Measurements from ENCODE around the gene COL19A1.

The COL19A1 gene

DNA sequence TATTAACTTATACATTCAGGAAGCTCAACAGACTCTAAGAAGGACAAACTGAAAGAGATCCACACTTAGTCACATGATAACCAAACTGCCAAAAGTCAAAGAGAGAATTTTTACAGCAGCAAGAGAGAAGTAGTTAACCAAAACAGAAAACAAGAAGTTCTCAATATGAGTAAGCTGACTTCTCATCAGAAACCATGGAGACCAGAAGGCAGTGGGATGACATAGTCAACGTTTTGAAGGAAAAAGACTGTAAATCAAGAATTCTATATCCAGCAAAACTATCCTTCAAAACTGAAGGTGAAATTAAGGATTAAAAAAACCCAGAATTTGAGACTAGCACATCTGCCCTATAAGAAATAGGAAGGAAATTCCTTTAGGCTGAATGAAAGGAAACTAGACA, 60.4 kb downstream of the COL19A1 start:
- no peaks in the 10 kb centered on the region for H3K27me3 ChIP-seq
- H3K4me3 ChIP-seq, result no peak overlapping the region
- no peaks in the 10 kb centered on the region for H4K20me1 ChIP-seq
- H3K27ac ChIP-seq, result no peak overlapping the region
- H3K36me3 ChIP-seq, result no peaks in the 10 kb centered on the region
- H3K4me2 ChIP-seq, result no peak overlapping the region
- no peak overlapping the region for H3K9ac ChIP-seq
- no peak for TF ChIP-seq Cebpa-rat (IDR thresholded peaks at IDR 0.05)
- no peaks in the 10 kb centered on the region for H3K4me1 ChIP-seq
- H3K9me3 ChIP-seq, result peaks cover 7% of the 10 kb centered on the region

DNA sequence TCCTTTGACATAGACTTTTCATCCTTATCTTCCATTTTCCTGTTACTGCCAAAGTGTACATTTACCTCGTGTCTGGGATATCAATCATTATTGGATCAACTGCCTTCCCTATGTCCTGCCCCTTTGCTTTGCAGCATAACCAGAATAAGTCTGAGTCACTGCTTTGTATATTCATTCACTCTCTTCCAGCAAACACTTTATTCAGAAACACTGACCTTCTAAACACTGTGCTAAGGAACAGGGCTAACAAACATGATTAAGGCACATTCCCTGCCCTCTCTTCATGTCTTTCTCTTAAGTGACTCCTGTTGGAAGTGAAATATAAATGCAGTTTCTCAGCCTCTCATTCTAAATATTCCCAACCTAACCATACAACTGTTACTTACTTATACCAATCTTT, 66.9 kb downstream of the COL19A1 start:
- no peak overlapping the region for H3K27ac ChIP-seq
- H3K4me1 ChIP-seq, result no peaks in the 10 kb centered on the region
- H4K20me1 ChIP-seq, result no peaks in the 10 kb centered on the region
- no peak for TF ChIP-seq Cebpa-rat (IDR thresholded peaks at IDR 0.05)
- H3K4me3 ChIP-seq, result no peak overlapping the region
- H3K27me3 ChIP-seq, result no peaks in the 10 kb centered on the region
- no peaks in the 10 kb centered on the region for H3K9me3 ChIP-seq
- no peak overlapping the region for H3K9ac ChIP-seq
- no peak overlapping the region for H3K4me2 ChIP-seq
- no peaks in the 10 kb centered on the region for H3K36me3 ChIP-seq

GRCh38 chr6:69935079-69935478, 68.7 kb downstream of the COL19A1 start:
- Histone ChIP-seq H3K27me3 (no peaks in the 10 kb centered on the region), H3K27ac (no peak overlapping the region), H3K36me3 (no peaks in the 10 kb centered on the region), H3K4me2 (no peak overlapping the region), H3K4me3 (no peak overlapping the region), H3K9ac (no peak overlapping the region), H4K20me1 (no peaks in the 10 kb centered on the region), H3K9me3 (no peaks in the 10 kb centered on the region), H3K4me1 (no peaks in the 10 kb centered on the region)
- no peak for TF ChIP-seq Cebpa-rat (IDR thresholded peaks at IDR 0.05)

DNA sequence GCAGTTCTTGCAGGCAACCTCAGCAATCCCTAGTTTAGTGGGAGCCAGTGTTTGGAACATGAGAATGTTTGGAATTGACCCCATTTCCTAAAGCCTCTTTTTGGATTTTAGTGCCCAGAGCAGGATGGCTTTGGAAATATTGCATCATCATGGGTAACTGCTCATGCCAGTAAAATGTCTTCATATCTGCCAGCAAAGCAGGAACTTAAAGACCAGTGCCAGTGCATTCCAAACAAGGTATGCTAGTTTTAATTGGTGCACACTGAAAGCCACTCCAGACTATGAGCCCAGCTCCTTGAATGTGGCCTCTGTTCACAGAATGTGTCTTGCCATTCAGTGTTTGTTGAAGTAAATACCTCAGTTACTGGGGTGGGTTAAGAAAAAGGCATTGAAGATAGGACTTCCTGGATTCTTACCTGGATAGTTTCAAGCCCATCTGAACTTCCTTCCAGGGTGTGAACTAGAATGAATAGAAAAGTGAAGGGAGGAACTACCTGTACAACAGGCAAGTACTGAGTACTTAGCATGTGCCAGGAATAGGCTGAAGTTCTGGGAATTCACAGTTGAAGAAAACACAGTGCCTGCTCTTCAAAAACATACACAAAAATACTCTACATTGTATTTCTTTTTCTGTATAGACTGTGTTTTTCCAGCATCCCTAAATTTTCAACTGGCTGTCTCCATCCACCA, 70.5 kb downstream of the COL19A1 start:
- Histone ChIP-seq H3K27me3 (no peaks in the 10 kb centered on the region), H4K20me1 (no peaks in the 10 kb centered on the region), H3K36me3 (no peaks in the 10 kb centered on the region), H3K4me3 (no peak overlapping the region), H3K9ac (no peak overlapping the region), H3K4me1 (no peaks in the 10 kb centered on the region), H3K9me3 (no peaks in the 10 kb centered on the region), H3K4me2 (no peak overlapping the region), H3K27ac (no peak overlapping the region)
- TF ChIP-seq Cebpa-rat (IDR thresholded peaks at IDR 0.05), result 0 out of 2 replicates have a peak, but pooled peaks have one; percentile 29

DNA sequence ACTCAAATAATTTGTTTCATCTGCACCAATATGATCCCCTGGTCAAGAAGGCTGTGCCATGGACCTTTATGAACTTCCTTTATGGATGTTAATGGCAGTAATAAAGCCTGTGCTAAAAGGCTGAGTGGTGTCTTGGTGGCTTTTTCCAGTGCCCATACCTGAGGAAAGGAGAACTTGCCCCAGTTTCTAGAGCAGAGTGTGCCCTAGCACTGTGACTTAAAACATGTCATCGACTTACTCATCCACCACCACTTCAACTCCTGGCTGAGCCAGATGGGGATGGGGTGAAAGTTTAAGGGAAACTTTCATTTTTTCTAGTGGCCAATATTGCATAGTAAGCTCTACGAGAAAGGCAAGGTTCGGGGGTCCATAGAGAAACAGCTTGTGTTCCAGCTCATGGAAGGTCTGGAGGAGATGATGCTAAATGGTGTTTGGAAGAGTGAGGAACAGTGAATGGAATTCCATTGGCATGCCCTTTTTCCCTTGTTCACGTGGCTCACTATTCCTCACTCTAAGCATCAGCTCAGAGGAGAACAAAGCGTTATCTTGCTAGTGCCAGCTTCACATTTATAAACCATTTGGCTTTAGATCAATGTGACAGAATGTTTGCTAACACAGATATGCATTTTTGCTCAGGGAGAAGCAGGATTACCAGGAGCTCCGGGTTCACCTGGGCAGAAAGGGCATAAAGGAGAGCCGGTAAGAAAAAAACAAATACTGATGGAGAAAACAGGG, 71.2 kb downstream of the COL19A1 start:
- Histone ChIP-seq H3K4me2 (no peak overlapping the region), H3K4me3 (no peak overlapping the region), H3K9ac (no peak overlapping the region), H3K4me1 (no peaks in the 10 kb centered on the region), H3K36me3 (no peaks in the 10 kb centered on the region), H3K27me3 (no peaks in the 10 kb centered on the region), H4K20me1 (no peaks in the 10 kb centered on the region), H3K27ac (no peak overlapping the region), H3K9me3 (no peaks in the 10 kb centered on the region)
- no peak for TF ChIP-seq Cebpa-rat (IDR thresholded peaks at IDR 0.05)

GRCh38 chr6:69942485-69942884, 76.1 kb downstream of the COL19A1 start:
- H3K4me2 ChIP-seq, result no peak overlapping the region
- H3K27me3 ChIP-seq, result no peaks in the 10 kb centered on the region
- no peaks in the 10 kb centered on the region for H3K36me3 ChIP-seq
- TF ChIP-seq Cebpa-rat (IDR thresholded peaks at IDR 0.05), result no peak
- H3K4me1 ChIP-seq, result 0 out of 2 replicates have a peak, but pooled peaks cover 4% of the 10 kb centered on the region
- H4K20me1 ChIP-seq, result no peaks in the 10 kb centered on the region
- no peak overlapping the region for H3K4me3 ChIP-seq
- H3K9me3 ChIP-seq, result no peaks in the 10 kb centered on the region
- no peak overlapping the region for H3K27ac ChIP-seq
- no peak overlapping the region for H3K9ac ChIP-seq

DNA sequence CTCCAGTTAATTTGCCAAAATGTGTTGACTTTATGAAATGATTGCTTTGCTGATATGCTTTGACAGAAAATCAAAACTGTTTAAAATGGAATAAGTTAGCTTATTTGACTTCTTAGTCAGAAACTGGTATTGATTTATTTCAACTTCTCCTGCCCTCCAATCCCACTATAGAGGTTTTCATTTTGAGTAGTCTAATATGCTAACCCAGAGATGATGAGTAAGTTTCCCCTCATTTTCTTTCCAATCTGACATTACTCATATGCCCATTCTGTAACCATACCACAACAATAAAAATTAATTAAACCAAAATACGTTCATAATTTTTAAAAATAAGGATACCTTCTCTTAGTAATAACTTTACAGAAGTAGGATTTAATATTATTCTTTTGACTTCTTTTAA, 78.8 kb downstream of the COL19A1 start:
- H3K4me3 ChIP-seq, result no peak overlapping the region
- H3K9me3 ChIP-seq, result no peaks in the 10 kb centered on the region
- H3K36me3 ChIP-seq, result no peaks in the 10 kb centered on the region
- no peak overlapping the region for H3K9ac ChIP-seq
- H3K4me2 ChIP-seq, result no peak overlapping the region
- 0 out of 2 replicates have a peak, but pooled peaks cover 4% of the 10 kb centered on the region for H3K4me1 ChIP-seq
- TF ChIP-seq Cebpa-rat (IDR thresholded peaks at IDR 0.05), result no peak
- H3K27ac ChIP-seq, result no peak overlapping the region
- H4K20me1 ChIP-seq, result no peaks in the 10 kb centered on the region
- H3K27me3 ChIP-seq, result no peaks in the 10 kb centered on the region

DNA sequence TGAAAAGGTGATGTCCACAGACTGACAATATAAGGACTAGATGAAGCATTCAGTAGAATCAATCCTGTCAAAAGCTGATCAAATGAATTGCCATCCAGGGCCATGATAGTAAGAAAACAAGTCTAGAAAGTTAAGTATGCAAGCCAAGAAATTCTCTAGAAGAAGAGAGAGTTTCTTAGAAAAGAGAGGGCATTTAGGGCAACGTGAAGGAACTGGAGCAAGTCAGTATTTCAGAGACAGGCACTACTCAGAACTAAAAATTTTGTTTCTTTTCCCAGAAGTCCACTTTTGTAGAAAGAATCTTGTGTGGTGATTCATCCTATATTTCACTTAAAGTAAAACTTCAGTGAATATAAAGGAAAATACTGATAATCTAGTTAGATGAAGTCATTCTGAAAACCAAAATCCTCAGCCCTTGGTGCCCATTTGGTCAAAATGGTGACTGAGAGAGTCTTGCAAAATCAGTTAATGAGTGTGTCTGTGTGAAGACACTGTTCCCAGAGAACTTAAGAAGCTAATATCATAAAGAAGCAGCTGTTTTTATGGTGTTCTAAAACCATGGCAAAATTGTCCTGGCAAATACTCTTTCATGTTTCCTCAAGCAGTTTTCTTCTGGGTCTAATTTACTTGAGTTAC, 82.2 kb downstream of the COL19A1 start:
- H3K9me3 ChIP-seq, result no peaks in the 10 kb centered on the region
- H4K20me1 ChIP-seq, result no peaks in the 10 kb centered on the region
- H3K4me3 ChIP-seq, result no peak overlapping the region
- H3K4me2 ChIP-seq, result no peak overlapping the region
- 0 out of 2 replicates have a peak, but pooled peaks cover 4% of the 10 kb centered on the region for H3K4me1 ChIP-seq
- no peaks in the 10 kb centered on the region for H3K36me3 ChIP-seq
- no peak overlapping the region for H3K9ac ChIP-seq
- TF ChIP-seq Cebpa-rat (IDR thresholded peaks at IDR 0.05), result no peak
- no peaks in the 10 kb centered on the region for H3K27me3 ChIP-seq
- H3K27ac ChIP-seq, result no peak overlapping the region

DNA sequence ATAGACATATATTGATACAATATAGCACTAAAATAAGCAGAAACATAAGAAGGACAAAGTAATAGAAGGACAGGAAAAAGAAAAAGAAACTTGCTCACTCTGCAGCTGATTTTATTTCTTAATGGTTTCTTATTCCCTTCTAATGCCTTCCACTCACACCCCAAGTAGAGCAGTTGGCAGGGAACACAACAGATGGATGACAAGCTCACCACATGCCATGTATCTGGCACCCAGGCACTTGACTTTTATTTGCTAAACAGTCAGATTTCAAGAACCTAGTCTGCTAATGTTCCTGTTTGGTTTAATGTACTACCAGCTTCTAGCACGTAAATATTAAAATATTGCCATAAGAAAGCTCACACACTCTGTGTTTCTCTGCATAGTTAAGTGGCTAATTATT, 87.1 kb downstream of the COL19A1 start:
- H3K4me3 ChIP-seq, result no peak overlapping the region
- H3K9me3 ChIP-seq, result no peaks in the 10 kb centered on the region
- no peaks in the 10 kb centered on the region for H3K27me3 ChIP-seq
- H3K4me1 ChIP-seq, result no peaks in the 10 kb centered on the region
- no peaks in the 10 kb centered on the region for H3K36me3 ChIP-seq
- H4K20me1 ChIP-seq, result no peaks in the 10 kb centered on the region
- no peak overlapping the region for H3K4me2 ChIP-seq
- no peak overlapping the region for H3K27ac ChIP-seq
- TF ChIP-seq Cebpa-rat (IDR thresholded peaks at IDR 0.05), result no peak
- no peak overlapping the region for H3K9ac ChIP-seq

- Histone ChIP-seq H3K4me2 (no peak overlapping the region), H3K27ac (no peak overlapping the region), H3K27me3 (no peaks in the 10 kb centered on the region), H3K4me3 (no peak overlapping the region), H3K9me3 (no peaks in the 10 kb centered on the region), H3K9ac (no peak overlapping the region), H4K20me1 (no peaks in the 10 kb centered on the region), H3K36me3 (no peaks in the 10 kb centered on the region), H3K4me1 (no peaks in the 10 kb centered on the region)
- no peak for TF ChIP-seq Cebpa-rat (IDR thresholded peaks at IDR 0.05)
Observed at GRCh38 chr6:69954733-69955132, 88.4 kb downstream of the COL19A1 start.

Measured in BLaER1 (cell line).